Stimulated activated CD4-positive, alpha-beta T cell treated with anti-CD3 and anti-CD28 coated beads, Interleukin-2, amount 100 ng/mL, for 48 hours (primary cell): ENCODE data around the gene ACP4.
"Not testable (repeated sequence)": the region's sequence is repeated elsewhere in the genome, so short reads cannot be mapped to it uniquely, and the experiment has no call there.

Experiments
- DNase-seq, 2 donors: peaks; one replicate each; pipeline ENCODE4 v3.0.0-alpha.2; 2020

Gene ACP4

GRCh38 chr19:50790396-50790795 lies at the start of gene ACP4:
Gene ACP4, plus strand, starts transcription at chr19:50790415. Its CDS starts 0 bp downstream, at chr19:50790415.
- DNase-seq, result no peak

GRCh38 chr19:50741179-50741933 lies 48.9 kb upstream of the ACP4 start:
- no peak for DNase-seq

GRCh38 chr19:50743537-50743936 lies 46.7 kb upstream of the ACP4 start:
- DNase-seq, result no peak

- DNase-seq, result no peak
Observed at GRCh38 chr19:50745221-50745620, 45.0 kb upstream of the ACP4 start.

- not testable (repeated sequence) for DNase-seq
Observed at GRCh38 chr19:50747141-50747540, 43.1 kb upstream of the ACP4 start.

GRCh38 chr19:50749490-50749889 lies 40.7 kb upstream of the ACP4 start:
- DNase-seq, result no peak

GRCh38 chr19:50750010-50750409 lies 40.2 kb upstream of the ACP4 start:
- DNase-seq, result no peak

- no peak for DNase-seq
Observed at GRCh38 chr19:50753879-50754278, 36.3 kb upstream of the ACP4 start.

GRCh38 chr19:50756244-50756643 lies 34.0 kb upstream of the ACP4 start:
- DNase-seq, result not testable (repeated sequence)

GRCh38 chr19:50757624-50758023 lies 32.6 kb upstream of the ACP4 start:
- DNase-seq, result not testable (repeated sequence)

- DNase-seq, result not testable (repeated sequence)
Observed at GRCh38 chr19:50759076-50759475, 31.1 kb upstream of the ACP4 start.

- DNase-seq, result no peak
Observed at GRCh38 chr19:50759886-50760285, 30.3 kb upstream of the ACP4 start.

GRCh38 chr19:50761501-50761900 lies 28.7 kb upstream of the ACP4 start:
- DNase-seq, result not testable (repeated sequence)

- DNase-seq, result not testable (repeated sequence)
Observed at GRCh38 chr19:50763521-50763920, 26.7 kb upstream of the ACP4 start.

- DNase-seq, result no peak
Observed at GRCh38 chr19:50764409-50764808, 25.8 kb upstream of the ACP4 start.

- not testable (repeated sequence) for DNase-seq
Observed at GRCh38 chr19:50766746-50767145, 23.5 kb upstream of the ACP4 start.

GRCh38 chr19:50767263-50767662 lies 23.0 kb upstream of the ACP4 start:
- DNase-seq, result not testable (repeated sequence)

- DNase-seq, result no peak
Observed at GRCh38 chr19:50768277-50768676, 21.9 kb upstream of the ACP4 start.

GRCh38 chr19:50770164-50770563 lies 20.1 kb upstream of the ACP4 start, which contains the start of gene GPR32:
Gene GPR32, plus strand, starts transcription at chr19:50770464. Its CDS starts 137 bp downstream, at chr19:50770601.
- not testable (repeated sequence) for DNase-seq

- no peak for DNase-seq
Observed at GRCh38 chr19:50770888-50771287, 19.3 kb upstream of the ACP4 start.

- DNase-seq, result no peak
Observed at GRCh38 chr19:50772476-50772875, 17.7 kb upstream of the ACP4 start.

GRCh38 chr19:50772912-50773311 lies 17.3 kb upstream of the ACP4 start:
- not testable (repeated sequence) for DNase-seq

GRCh38 chr19:50773454-50773853 lies 16.8 kb upstream of the ACP4 start:
- not testable (repeated sequence) for DNase-seq

- DNase-seq, result no peak
Observed at GRCh38 chr19:50776131-50776530, 14.1 kb upstream of the ACP4 start.

- DNase-seq, result no peak
Observed at GRCh38 chr19:50777261-50777660, 13.0 kb upstream of the ACP4 start.
